Right renal pelvis (tissue), 4 donors: ENCODE data around the gene BRDT. TPM values are rescaled to one million over a fixed set of nuclear protein-coding genes. Genes with fewer than 3 reads are reported as not detected.
A peak's percentile ranks its signal among the peaks of the same experiment; 100 is the strongest.
"Not testable (repeated sequence)": the region's sequence is repeated elsewhere in the genome, so short reads cannot be mapped to it uniquely, and the experiment has no call there.

ENCODE experiments used
- DNase-seq, 4 donors: peaks; one replicate each; pipeline ENCODE4 v3.0.0-alpha.2; 2013; ENCODE audit warnings: low read depth in 4 of 4, low spot score in 3 of 4, missing footprints in 1 of 4
- polyA plus RNA-seq, 4 donors: library from polyadenylated mRNA; unstranded; fragments of 120-200 nt; gene quantifications; one replicate each; pipeline ENCODE4 v1.2.1, GENCODE V29; 2013; ENCODE audit not compliant: insufficient read length in 4 of 4

The BRDT gene
- polyA plus RNA-seq, 4 donors = 0.08 to 0.11 TPM; not detected in 2

GRCh38 chr1:91981996-91982609 lies 32.9 kb downstream of the BRDT start:
- DNase-seq = no peak

DNA sequence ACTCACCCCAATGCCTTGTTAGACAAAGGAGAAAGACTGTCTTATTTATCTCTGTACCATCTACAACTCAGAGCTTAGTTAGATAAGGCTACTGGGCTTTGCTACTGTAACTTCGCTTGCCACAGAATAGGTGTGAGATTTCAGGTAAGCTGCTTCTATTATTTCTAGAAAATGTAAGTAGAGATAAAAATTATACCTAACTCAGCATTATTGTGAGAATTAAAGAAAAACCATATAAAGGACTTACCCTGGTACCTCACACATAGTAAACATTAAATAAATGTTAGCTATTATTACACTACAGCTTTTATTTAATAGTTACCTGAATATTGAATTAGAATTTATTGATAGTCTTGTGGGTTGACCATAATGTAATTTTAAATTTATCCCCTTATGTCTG lies 44.1 kb downstream of the BRDT start:
- no peak for DNase-seq

DNA sequence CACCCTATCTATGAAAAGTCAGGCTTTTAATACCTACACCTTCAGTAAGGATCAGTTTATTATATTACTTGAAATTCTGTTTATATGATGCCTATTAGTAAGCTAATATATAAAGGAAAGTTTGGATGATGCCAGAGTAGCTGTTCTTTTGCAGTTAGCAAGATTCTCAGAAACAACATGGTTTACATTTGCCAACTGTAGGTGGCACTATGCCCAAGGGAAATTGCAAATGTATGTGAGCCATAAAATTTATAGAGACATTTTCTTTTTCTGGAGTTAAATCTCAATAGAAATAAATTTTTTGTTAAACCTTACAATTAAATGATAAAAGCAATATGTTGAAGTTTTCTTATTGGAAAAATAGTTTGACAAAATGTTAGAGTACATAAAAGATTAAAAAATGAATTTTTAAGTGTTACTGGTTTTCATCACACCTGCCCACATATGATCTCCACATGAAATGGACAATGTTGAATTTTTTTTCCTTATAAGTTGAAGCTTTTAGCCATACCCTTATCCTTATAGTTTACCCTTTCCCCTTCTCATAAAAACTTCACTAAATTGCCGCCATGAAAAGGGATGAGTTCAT lies 48.5 kb downstream of the BRDT start:
- DNase-seq = peak; percentile 12 to 28 (median 18)

DNA sequence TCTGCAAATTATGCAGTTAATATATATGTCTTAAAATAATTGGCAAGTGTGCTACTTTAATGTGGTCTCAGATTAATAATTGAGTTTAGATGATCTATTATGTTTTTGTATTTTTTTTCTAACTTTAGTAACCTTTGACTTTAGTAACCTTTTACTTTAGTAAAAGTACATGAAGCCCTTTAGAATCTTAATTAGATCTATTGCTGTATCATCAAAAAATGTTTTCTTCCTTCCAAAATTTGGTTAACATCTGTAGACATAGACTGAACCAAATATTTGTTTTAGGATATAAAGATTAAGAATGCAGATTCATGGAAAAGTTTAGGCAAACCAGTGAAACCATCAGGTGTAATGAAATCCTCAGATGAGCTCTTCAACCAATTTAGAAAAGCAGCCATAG lies 54.9 kb downstream of the BRDT start:
- no peak for DNase-seq

DNA sequence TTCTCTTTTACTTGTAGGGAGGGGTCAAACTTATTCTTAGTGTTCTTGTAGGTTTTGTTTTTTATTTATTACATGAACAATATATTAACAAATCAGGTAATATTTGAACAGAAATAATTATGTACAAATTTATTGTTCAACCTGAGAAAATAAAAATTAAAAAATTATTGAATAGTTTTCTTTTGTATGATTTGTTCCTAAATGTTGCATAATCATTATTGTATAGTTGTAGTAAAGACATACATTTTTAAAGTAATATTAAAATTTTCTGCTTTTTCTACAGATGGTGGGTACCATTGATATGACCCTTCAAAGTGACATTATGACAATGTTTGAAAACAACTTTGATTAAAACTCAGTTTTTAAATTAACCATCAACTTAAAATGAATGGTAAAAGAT lies 64.7 kb downstream of the BRDT start:
- no peak for DNase-seq

- no peak for DNase-seq
These were observed 67.6 kb downstream of the BRDT start for GRCh38 chr1:92016720-92017316.

GRCh38 chr1:92017656-92018055 lies 68.5 kb downstream of the BRDT start:
- no peak for DNase-seq

- DNase-seq = not testable (repeated sequence)
These were observed 76.8 kb downstream of the BRDT start for GRCh38 chr1:92026042-92026441.

- DNase-seq = no peak
These were observed 77.6 kb downstream of the BRDT start for GRCh38 chr1:92026806-92027205.

GRCh38 chr1:92029241-92029922 lies 80.2 kb downstream of the BRDT start:
- peak in 1 of 4 donors; percentile 12 for DNase-seq

- no peak for DNase-seq
These were observed 81.5 kb downstream of the BRDT start for GRCh38 chr1:92030656-92031107.

GRCh38 chr1:92031281-92032110 lies 82.3 kb downstream of the BRDT start:
- DNase-seq = no peak

- no peak for DNase-seq
These were observed 88.2 kb downstream of the BRDT start for GRCh38 chr1:92037400-92037799.

GRCh38 chr1:92038695-92039346 lies 89.6 kb downstream of the BRDT start:
- no peak for DNase-seq

DNA sequence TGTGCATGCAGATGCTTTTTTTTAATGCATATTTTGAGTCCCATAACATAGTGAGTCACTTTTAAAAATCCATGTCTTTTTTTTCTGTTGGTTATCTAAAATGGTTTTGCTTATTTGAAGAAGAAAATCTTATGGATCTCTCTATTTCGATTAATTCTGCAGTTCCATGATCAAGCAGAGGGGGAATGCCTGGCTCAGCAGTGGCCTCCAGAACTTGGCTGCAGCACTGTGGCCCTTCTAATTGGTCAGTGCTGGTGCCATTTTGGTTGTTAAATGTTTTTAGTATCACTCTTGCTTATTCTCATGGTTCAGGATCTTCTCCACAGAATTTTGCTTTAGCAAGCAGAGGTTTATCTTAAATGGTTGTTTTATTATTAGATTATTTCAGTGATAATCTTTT lies 91.8 kb downstream of the BRDT start:
- no peak for DNase-seq

- DNase-seq = no peak
These were observed 94.4 kb downstream of the BRDT start for GRCh38 chr1:92043621-92044020.

DNA sequence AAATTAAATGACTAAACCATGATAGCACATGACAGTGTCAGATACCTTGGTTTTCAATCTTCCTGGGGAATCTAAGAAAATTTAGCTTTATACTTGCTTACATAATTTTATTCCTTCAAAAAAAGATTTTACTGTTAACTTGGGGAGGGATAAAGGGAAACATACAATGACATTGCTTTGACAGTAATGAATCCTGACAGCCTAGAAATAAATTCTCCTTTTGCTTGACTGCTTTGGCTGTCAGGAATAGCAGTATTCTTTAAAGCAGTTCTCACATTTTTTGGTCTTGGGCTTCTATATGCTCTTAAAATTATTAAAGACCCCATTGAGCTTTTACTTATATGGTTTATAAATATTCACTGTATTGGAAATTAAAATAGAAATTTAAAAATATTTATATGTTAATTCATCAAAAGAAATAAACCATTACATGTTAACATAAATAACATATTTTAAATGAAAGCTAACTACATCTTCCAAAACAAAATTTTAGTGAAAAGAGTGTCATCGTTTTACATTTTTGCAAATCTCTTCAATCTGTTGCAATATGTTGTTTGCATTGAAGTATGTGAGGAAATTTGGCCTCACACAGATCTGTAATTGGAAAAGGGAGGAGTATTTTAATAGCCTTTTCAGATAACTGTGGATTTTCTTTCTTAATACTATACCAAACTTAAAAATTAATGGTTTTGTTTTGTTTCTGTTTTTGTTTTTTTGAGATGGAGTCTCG lies 96.7 kb downstream of the BRDT start:
- no peak for DNase-seq

DNA sequence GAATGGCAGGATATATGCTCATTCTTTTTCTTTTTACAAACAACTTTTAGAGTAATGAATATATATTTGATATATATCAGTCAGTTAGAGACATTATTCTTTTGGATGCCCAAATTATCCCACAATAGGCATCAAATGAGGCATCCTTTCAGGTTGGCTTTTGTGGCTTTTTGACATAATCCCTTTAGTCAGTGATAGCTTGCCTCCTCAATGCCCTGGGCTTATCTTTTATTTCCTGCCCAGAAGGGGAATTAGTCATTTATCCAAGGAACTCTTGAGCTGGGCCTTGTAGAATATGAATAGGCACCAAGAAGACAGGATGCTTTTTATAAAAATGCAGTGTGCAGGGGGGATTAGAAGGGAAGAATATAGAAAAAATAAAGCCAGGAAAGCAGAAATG lies 102.7 kb downstream of the BRDT start:
- no peak for DNase-seq
